Hepatocyte (in vitro differentiated cells): Measurements from ENCODE around the gene DLEC1.
"Not testable (repeated sequence)": the region's sequence is repeated elsewhere in the genome, so short reads cannot be mapped to it uniquely, and the experiment has no call there.

Source experiments
- EZH2 ChIP-seq: fragments of 200-600 bp; sonication (generic); IDR thresholded peaks from 2 replicates; pipeline ENCODE4 v1.6.1; 2016; ENCODE audit warnings: antibody characterized with exemption, mild to moderate bottlenecking, borderline replicate concordance
- EZH2phosphoT487 ChIP-seq: fragments of 200-600 bp; sonication (generic); IDR thresholded peaks from one replicate; pipeline ENCODE4 v1.6.1; 2018; ENCODE audit warnings: antibody characterized with exemption, mild to moderate bottlenecking, low read depth, moderate library complexity; ENCODE audit not compliant: unreplicated experiment, severe bottlenecking
- TF ChIP-seq, protein P1 (sequence below): fragments of 200-600 bp; sonication (generic); IDR thresholded peaks from 2 replicates; pipeline ENCODE4 v1.5.1; 2016; ENCODE audit warnings: antibody characterized with exemption, mild to moderate bottlenecking; ENCODE audit not compliant: poor library complexity

DNA sequence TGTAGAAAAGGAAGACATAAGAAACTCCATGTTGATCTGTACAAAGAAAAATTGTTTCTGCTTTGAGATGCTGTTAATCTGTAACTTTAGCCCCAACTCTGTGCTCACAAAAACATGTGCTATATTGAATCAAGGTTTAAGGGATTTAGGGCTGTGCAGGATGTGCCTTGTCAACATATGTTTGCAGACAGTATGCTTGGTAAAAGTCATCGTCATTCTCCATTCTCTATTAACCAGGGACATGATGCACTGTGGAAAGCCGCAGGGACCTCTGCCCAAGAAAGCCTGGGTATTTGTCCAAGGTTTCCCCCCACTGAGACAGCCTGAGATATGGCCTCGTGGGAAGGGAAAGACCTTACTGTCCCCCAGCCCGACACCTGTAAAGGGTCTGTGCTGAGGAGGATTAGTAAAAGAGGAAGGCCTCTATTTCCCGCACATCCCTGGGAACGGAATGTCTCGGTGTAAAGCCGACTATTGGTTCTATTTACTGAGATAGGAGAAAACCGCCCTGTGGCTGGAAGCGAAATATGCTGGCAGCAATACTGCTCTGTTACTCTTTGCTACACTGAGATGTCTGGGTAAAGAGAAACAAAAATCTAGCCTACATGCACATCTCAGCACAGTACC, 95.6 kb downstream of the DLEC1 start:
- TF ChIP-seq, protein P1, sequence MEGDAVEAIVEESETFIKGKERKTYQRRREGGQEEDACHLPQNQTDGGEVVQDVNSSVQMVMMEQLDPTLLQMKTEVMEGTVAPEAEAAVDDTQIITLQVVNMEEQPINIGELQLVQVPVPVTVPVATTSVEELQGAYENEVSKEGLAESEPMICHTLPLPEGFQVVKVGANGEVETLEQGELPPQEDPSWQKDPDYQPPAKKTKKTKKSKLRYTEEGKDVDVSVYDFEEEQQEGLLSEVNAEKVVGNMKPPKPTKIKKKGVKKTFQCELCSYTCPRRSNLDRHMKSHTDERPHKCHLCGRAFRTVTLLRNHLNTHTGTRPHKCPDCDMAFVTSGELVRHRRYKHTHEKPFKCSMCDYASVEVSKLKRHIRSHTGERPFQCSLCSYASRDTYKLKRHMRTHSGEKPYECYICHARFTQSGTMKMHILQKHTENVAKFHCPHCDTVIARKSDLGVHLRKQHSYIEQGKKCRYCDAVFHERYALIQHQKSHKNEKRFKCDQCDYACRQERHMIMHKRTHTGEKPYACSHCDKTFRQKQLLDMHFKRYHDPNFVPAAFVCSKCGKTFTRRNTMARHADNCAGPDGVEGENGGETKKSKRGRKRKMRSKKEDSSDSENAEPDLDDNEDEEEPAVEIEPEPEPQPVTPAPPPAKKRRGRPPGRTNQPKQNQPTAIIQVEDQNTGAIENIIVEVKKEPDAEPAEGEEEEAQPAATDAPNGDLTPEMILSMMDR, result not testable (repeated sequence)
- TF ChIP-seq EZH2, EZH2phosphoT487: not testable (repeated sequence)
